Epithelial cell of proximal tubule (primary cell): Measurements from ENCODE around the gene PPIC. TPM values are rescaled to one million over a fixed set of nuclear protein-coding genes. Genes with fewer than 3 reads are reported as not detected.

ENCODE experiments used
- DNase-seq: peaks from one replicate; pipeline ENCODE4 v3.0.0-alpha.2; 2011; ENCODE audit warnings: low read depth
- H3K4me3 ChIP-seq: 2 replicates; pipeline ENCODE4 v1.5.1; 2011; ENCODE audit warnings: low read depth, mild to moderate bottlenecking, low read length
- CTCF ChIP-seq: conservative IDR thresholded peaks from 2 replicates; pipeline ENCODE4 v1.5.1; 2012; ENCODE audit warnings: low read depth, mild to moderate bottlenecking, low read length
- total RNA-seq: library from RNA; depleted of rRNA; stranded (reverse); fragments of >200 nt; gene quantifications from 2 replicates; pipeline ENCODE4 v1.2.3, GENCODE V29; 2015

PPIC gene
- total RNA-seq, 1 donor from 2014 or later: 24.2 TPM

GRCh38 chr5:123044926-123045617 is 8.5 kb upstream of the PPIC start:
- DNase-seq: no peak
- H3K4me3 ChIP-seq: no peak overlapping the region
- no peak for TF ChIP-seq CTCF

DNA sequence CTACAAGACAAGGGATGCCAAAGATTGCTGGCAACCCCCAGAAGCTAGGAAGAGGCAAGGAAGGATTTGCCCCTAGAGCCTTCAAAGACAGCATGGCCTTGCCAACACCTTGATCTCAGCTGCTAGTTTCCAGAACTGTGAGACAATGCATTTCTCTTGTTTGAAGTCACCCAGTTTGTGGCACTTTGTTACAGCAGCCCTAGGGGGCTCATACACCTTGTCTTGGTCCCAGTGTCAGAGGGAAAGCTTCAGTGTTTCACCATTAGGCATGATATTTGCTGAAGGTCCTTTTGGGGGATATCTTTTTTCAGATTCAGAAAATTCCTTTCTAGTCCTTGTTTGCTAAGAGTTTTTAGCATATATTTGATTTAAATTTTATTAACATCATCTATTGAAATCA is 3.1 kb upstream of the PPIC start:
- no peak overlapping the region for H3K4me3 ChIP-seq
- no peak for DNase-seq
- no peak for TF ChIP-seq CTCF

GRCh38 chr5:123037104-123037418 is 536 bp upstream of the PPIC start:
- H3K4me3 ChIP-seq: peak overlapping the region; percentile 78
- no peak for TF ChIP-seq CTCF
- no peak for DNase-seq

- no peak for DNase-seq
These were observed 571 bp downstream of the PPIC start for GRCh38 chr5:123035918-123036390.

DNA sequence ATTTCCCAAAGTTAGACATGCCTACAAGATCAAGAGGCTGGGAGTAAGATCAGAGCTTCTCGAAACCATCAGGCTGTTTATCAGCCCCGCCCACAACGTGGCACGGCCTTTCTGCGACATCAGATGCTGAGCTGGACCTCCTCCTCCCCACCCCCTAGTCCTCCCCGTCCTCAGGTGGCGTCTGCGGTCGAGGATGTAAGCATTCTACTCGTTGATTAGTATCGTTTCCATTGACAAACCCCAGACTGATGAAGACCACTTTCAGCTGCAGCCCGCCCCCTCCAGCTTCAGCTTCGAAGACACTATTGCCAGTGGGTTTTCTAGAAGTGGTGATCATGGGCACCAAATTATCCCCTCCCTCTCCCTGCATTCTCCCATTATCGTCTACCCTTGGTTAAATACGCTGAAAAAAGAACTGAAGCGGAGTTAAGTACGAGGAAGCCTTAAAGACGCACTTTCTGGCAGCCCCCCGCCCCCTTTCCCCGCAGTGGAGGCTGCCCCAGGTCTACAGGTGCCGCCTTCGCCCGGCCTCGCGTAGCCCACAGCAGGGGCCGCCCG is 1.1 kb downstream of the PPIC start:
- no peak for TF ChIP-seq CTCF
- peak overlapping the region; percentile 78 for H3K4me3 ChIP-seq
- no peak for DNase-seq

More at GRCh38 chr5:123035918-123036390, 571 bp downstream of the PPIC start:
- H3K4me3 ChIP-seq: peak overlapping the region; percentile 78
- TF ChIP-seq CTCF: no peak

DNA sequence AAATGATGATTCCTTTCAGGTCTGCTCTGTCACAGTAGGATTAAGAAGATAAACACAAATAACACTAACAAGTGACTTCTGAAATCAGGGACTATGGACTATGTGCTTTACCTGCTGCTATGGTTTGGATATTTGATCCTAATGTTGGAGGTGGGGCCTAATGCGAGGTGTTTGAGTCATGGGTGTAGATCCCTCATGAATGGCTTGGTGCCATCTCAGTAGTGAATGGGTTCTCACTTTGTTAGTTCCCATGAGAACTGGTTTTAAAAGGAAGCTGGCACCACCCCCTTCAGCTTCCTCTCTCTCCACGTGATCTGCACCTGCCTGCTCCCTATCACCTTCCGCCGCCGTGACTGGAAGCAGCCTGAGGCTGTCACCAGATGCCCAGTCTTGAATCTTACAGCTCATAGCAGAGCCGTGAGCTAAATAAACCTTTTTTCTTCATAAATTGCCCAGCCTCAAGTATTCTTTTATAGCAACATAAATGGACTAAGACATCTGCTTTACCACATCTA is 3.3 kb downstream of the PPIC start:
- TF ChIP-seq CTCF: no peak
- DNase-seq: no peak

DNA sequence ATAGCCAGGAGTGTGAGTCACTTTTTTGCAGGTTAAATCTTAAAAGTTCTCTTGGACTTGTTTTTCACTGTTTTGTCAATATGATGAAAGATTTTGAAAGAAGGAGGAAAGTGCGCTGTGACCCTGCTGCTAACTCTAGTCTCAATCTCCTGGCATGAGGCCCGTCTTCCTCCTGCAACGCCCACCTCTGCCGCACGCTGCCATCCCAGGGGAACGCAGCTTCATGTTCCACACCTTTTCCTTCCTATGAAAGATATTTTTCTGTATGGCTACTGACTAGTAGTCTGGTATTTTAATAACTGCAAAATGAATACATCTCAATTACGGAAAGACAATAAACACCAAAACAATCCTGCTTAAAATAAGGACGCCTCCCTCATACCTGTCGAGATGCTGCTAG is 8.3 kb downstream of the PPIC start:
- no peak overlapping the region for H3K4me3 ChIP-seq
- TF ChIP-seq CTCF: no peak
- DNase-seq: no peak

More for the DNA sequence above, 3.3 kb downstream of the PPIC start:
- no peak overlapping the region for H3K4me3 ChIP-seq
